C4-2B (cell line): ENCODE measurements around the gene DDX6.

ENCODE experiments used
- H3K27ac ChIP-seq: fragments of 450-650 bp; 2 replicates; pipeline ENCODE4 v1.5.1; 2017
- CTCF ChIP-seq: fragments of 450-650 bp; conservative IDR thresholded peaks from 2 replicates; pipeline ENCODE4 v1.5.1; 2017; ENCODE audit warnings: mild to moderate bottlenecking
- ZFX ChIP-seq: fragments of 450-650 bp; IDR thresholded peaks from 2 replicates; pipeline ENCODE4 v1.6.1; 2017

Gene DDX6

DNA sequence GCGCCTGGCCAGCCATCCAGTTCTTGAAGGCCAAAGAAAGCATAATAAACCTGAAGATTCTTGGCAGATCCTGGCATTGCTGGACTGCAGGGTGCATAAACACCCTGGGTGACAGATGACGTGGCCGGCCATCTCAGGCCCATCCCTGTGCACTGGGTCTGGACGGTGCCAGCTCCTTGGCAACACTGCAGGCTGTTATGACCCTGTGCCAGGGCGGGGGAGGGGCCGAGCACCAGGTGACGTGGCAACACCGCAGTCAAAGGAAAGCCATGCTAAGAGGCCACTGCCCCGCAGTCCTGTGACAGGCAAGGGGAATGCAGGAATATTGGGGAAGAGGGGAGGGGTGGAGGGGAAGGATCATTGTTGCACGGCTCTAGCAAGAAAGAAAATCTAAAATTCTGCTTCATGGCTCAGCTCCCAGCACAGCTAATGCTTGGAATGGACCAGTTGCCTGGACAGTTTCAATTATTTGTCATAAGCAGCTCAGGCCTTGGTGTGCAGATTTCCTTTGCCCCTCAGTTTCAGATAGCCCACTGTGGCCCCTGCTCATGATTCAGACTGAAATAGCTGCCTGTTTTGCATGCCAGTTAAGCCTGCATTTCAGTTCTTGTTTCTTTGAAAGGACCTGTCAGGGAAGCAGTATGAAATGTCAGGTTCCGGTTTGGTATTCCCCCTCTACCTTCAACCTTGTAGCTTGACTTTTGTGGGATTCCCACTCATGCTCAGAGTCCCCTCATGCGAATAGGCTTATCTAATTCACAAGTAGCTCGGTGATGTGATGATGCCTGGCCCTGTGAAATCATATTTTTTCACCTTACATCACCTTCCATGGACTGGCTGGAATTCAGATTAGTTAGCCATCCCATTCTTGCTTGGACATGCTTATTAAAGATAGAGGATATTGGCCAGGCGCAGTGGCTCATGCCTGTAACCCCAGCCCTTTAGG is 29.7 kb upstream of the DDX6 start:
- peak overlapping the region; percentile 63 for H3K27ac ChIP-seq
- no peak for TF ChIP-seq ZFX
- TF ChIP-seq CTCF, result no peak

DNA sequence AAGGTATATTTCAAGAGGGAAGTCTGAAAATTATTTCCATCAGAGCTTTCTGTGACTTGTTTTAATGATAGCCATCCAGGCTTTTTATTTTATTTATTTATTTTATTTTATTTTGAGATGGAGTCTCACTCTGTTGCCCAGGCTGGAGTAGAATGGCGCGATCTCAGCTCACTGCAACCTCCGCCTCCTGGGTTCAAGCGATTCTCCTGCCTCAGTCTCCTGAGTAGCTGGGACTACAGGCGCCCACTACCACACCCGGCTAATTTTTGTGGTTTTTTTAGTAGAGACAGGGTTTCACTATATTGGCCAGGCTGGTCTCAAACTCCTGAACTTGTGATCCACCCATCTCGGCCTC is 29.0 kb upstream of the DDX6 start:
- peak overlapping the region; percentile 63 for H3K27ac ChIP-seq

- TF ChIP-seq CTCF, result no peak
- no peak for TF ChIP-seq ZFX
- peak overlapping the region; percentile 63 for H3K27ac ChIP-seq
Observed at GRCh38 chr11:118819334-118820024, 28.5 kb upstream of the DDX6 start.

DNA sequence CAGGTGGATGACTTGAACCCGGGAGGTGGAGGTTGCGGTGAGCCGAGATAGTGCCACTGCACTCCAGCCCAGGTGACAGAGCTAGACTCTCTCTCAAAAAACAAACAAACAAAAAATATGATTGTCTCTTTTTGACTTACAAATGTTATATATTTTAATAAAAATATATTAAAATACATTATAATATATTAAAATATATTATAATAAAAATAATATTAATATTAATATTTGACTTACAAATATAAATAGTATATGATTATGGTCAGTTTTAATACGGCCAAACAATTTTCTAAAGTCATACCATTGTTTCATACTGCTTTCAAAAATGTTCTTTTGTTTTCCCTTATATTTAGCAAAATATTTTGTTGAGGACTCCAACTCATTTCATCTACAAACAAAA is 27.2 kb upstream of the DDX6 start:
- TF ChIP-seq CTCF (no peak), ZFX (no peak)

DNA sequence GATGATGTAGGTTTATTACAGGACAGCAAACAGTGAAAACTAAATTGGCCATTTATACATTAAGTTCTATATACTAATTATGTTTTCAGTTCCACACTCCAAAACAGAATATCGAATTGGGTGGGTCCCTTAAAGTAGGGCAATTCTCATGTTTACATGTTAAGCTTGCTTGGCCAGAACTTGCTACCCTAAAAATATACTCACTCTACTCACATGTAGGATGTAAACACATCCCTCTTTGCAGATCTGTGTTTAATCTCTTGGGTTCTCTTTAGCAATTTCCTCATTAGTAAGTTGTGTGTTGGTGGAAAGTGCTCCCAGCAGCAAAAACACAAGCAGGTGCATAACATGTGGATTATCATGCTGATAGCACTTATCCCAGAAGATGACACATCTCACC is 22.6 kb upstream of the DDX6 start:
- TF ChIP-seq ZFX (no peak), CTCF (no peak)
- H3K27ac ChIP-seq, result no peak overlapping the region

More for the DNA sequence above, 27.2 kb upstream of the DDX6 start:
- H3K27ac ChIP-seq, result no peak overlapping the region

DNA sequence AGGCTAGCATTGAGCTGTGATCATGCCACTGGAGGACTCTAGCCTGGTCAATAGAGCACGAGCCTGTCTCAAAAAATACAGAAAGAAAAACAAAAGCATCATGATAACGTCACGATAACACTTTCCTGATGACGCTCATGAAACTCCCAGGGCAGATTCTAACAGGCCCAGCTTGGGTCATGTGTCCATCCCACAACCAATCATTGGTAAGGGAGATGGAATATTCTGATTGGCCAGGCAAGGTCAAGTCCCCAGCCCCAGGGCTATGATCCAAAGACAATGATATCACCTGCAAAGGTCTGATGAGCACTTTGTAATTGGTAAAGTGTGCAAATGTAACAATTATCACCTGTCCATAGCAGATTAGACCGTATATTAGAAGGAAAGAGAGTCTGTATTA is 21.5 kb upstream of the DDX6 start:
- H3K27ac ChIP-seq, result no peak overlapping the region
- TF ChIP-seq ZFX (no peak), CTCF (no peak)

GRCh38 chr11:118807800-118808778 is 17.1 kb upstream of the DDX6 start:
- no peak for TF ChIP-seq CTCF
- no peak for TF ChIP-seq ZFX
- H3K27ac ChIP-seq, result no peak overlapping the region
